ENCODE measurements around the gene FYN. TPM values are rescaled to one million over a fixed set of nuclear protein-coding genes. Genes with fewer than 3 reads are reported as not detected.

The FYN gene
- total RNA-seq, 2 donors from 2014 or later: 13.7 to 103 TPM

- DNase-seq (ENCODE audit: low spot score): no peak
- Histone ChIP-seq H3K27me3 (replicated peaks; ENCODE audit: insufficient read depth) (no peaks in the 10 kb centered on the region), H3K4me3 (no peak overlapping the region), H3K27ac (no peak overlapping the region), H3K36me3 (no peaks in the 10 kb centered on the region), H3K4me1 (replicated peaks) (no peaks in the 10 kb centered on the region), H3K9me3 (no peaks in the 10 kb centered on the region)
- TF ChIP-seq POLR2A (IDR thresholded peaks at IDR 0.05) (no peak), POLR2AphosphoS5 (IDR thresholded peaks at IDR 0.05) (no peak), CTCF (IDR thresholded peaks at IDR 0.05) (no peak)
- WGBS: 82% methylated on average over 6 of the region's 6 CpGs
- intact Hi-C loops (cut with DNase I): no loop called here
Observed at GRCh38 chr6:111747396-111747795, 125.9 kb downstream of the FYN start.

GRCh38 chr6:111746983-111747382 is 126.3 kb downstream of the FYN start:
- Histone ChIP-seq H3K27me3 (replicated peaks; ENCODE audit: insufficient read depth) (no peaks in the 10 kb centered on the region), H3K36me3 (no peaks in the 10 kb centered on the region), H3K9me3 (no peaks in the 10 kb centered on the region), H3K4me3 (no peak overlapping the region), H3K4me1 (replicated peaks) (no peaks in the 10 kb centered on the region), H3K27ac (no peak overlapping the region)
- TF ChIP-seq POLR2AphosphoS5 (IDR thresholded peaks at IDR 0.05) (no peak), POLR2A (IDR thresholded peaks at IDR 0.05) (no peak), CTCF (IDR thresholded peaks at IDR 0.05) (no peak)
- intact Hi-C loops (cut with DNase I): no loop called here
- no peak for DNase-seq (ENCODE audit: low spot score)

- H3K36me3 ChIP-seq: no peaks in the 10 kb centered on the region
- no peak for TF ChIP-seq POLR2AphosphoS5 (IDR thresholded peaks at IDR 0.05)
- TF ChIP-seq POLR2A (IDR thresholded peaks at IDR 0.05): no peak
- TF ChIP-seq CTCF (IDR thresholded peaks at IDR 0.05): no peak
- DNase-seq (ENCODE audit: low spot score): no peak
- H3K4me3 ChIP-seq: no peak overlapping the region
- H3K4me1 ChIP-seq (replicated peaks): no peaks in the 10 kb centered on the region
- H3K27me3 ChIP-seq (replicated peaks; ENCODE audit: insufficient read depth): no peaks in the 10 kb centered on the region
- H3K9me3 ChIP-seq: no peaks in the 10 kb centered on the region
- no peak overlapping the region for H3K27ac ChIP-seq
- 82% methylated on average over 1 of the region's 1 CpG for WGBS
- intact Hi-C loops (cut with DNase I): no loop called here
Observed at GRCh38 chr6:111745636-111746035, 127.6 kb downstream of the FYN start.

- H3K4me1 ChIP-seq (replicated peaks): no peaks in the 10 kb centered on the region
- H3K27ac ChIP-seq: no peak overlapping the region
- no peak for TF ChIP-seq CTCF (IDR thresholded peaks at IDR 0.05)
- H3K27me3 ChIP-seq (replicated peaks; ENCODE audit: insufficient read depth): no peaks in the 10 kb centered on the region
- DNase-seq (ENCODE audit: low spot score): no peak
- intact Hi-C loops (cut with DNase I): no loop called here
- WGBS: 95% methylated on average over 4 of the region's 4 CpGs
- no peaks in the 10 kb centered on the region for H3K36me3 ChIP-seq
- H3K4me3 ChIP-seq: no peak overlapping the region
- H3K9me3 ChIP-seq: no peaks in the 10 kb centered on the region
Observed at GRCh38 chr6:111745186-111745585, 128.1 kb downstream of the FYN start.

- H3K9me3 ChIP-seq: no peaks in the 10 kb centered on the region
Observed at GRCh38 chr6:111743862-111744692, 129.2 kb downstream of the FYN start.

More at GRCh38 chr6:111743862-111744692, 129.2 kb downstream of the FYN start:
- no peak for DNase-seq (ENCODE audit: low spot score)
- TF ChIP-seq CTCF (IDR thresholded peaks at IDR 0.05) (no peak), POLR2A (IDR thresholded peaks at IDR 0.05) (no peak), POLR2AphosphoS5 (IDR thresholded peaks at IDR 0.05) (no peak)
- H3K4me3 ChIP-seq: no peak overlapping the region
- intact Hi-C loops (cut with DNase I): no loop called here
- WGBS: 53% methylated on average over 8 of the region's 8 CpGs
- H3K27me3 ChIP-seq (replicated peaks; ENCODE audit: insufficient read depth): no peaks in the 10 kb centered on the region
- no peak overlapping the region for H3K27ac ChIP-seq
- no peaks in the 10 kb centered on the region for H3K36me3 ChIP-seq
- no peaks in the 10 kb centered on the region for H3K4me1 ChIP-seq (replicated peaks)
